Suprapubic skin (tissue), 4 donors: Measurements from ENCODE around the gene ZNF624. TPM values are rescaled to one million over a fixed set of nuclear protein-coding genes. Genes with fewer than 3 reads are reported as not detected.

Experiments
- DNase-seq, 2 donors: peaks; one replicate each; pipeline ENCODE4 v3.0.0-alpha.2; 2019; ENCODE audit warnings: low spot score in 2 of 2
- H3K27ac ChIP-seq: fragments of 200-600 bp; sonication (generic); one replicate; pipeline ENCODE4 v1.5.1; 2019
- H3K27me3 ChIP-seq: fragments of 200-600 bp; sonication (generic); one replicate; pipeline ENCODE4 v1.5.1; 2019
- H3K36me3 ChIP-seq: fragments of 200-600 bp; sonication (generic); one replicate; pipeline ENCODE4 v1.5.1; 2019
- H3K4me1 ChIP-seq: fragments of 200-600 bp; sonication (generic); one replicate; pipeline ENCODE4 v1.5.1; 2019
- H3K4me3 ChIP-seq: fragments of 200-600 bp; sonication (generic); one replicate; pipeline ENCODE4 v1.5.1; 2019; ENCODE audit warnings: mild to moderate bottlenecking
- H3K9me3 ChIP-seq: fragments of 200-600 bp; sonication (generic); one replicate; pipeline ENCODE4 v1.5.1; 2019
- EP300 ChIP-seq: sonication (generic); formaldehyde crosslinking; IDR thresholded peaks from one replicate; pipeline ENCODE4 v1.6.1; 2017; ENCODE audit warnings: antibody characterized with exemption
- POLR2A ChIP-seq, 2 donors: fragments of 450-650 bp; IDR thresholded peaks; one replicate each; pipeline ENCODE4 v1.6.1; 2017; ENCODE audit warnings: antibody characterized with exemption in 2 of 2, mild to moderate bottlenecking in 2 of 2, moderate library complexity in 2 of 2
- POLR2AphosphoS5 ChIP-seq, 3 donors: sonication (generic); formaldehyde crosslinking; IDR thresholded peaks; one replicate each; pipeline ENCODE4 v1.6.1; 2017; ENCODE audit warnings: antibody characterized with exemption in 3 of 3
- WGBS: methylation state at CpG from one replicate; pipeline ENCODE4 v1.1.5; 2018; 5-methylcytosine and 5-hydroxymethylcytosine counted together
- total RNA-seq, 4 donors: library from RNA; depleted of rRNA; stranded (reverse); fragments of >200 nt; gene quantifications; one replicate each; pipeline ENCODE4 v1.1.0, GENCODE V29; 2016
- TF ChIP-seq, protein P1 (sequence below), 2 donors: fragments of 200-600 bp in 1 of 2; fragments of 450-650 bp in 1 of 2; sonication (generic) in 1 of 2; IDR thresholded peaks; one replicate each; pipeline ENCODE4 v1.5.1; 2016 to 2019; ENCODE audit warnings: antibody characterized with exemption in 2 of 2, mild to moderate bottlenecking in 1 of 2, moderate library complexity in 1 of 2

ZNF624 gene
- total RNA-seq, 4 donors from 2014 or later, result 2.7 to 5.8 (median 3.3) TPM

DNA sequence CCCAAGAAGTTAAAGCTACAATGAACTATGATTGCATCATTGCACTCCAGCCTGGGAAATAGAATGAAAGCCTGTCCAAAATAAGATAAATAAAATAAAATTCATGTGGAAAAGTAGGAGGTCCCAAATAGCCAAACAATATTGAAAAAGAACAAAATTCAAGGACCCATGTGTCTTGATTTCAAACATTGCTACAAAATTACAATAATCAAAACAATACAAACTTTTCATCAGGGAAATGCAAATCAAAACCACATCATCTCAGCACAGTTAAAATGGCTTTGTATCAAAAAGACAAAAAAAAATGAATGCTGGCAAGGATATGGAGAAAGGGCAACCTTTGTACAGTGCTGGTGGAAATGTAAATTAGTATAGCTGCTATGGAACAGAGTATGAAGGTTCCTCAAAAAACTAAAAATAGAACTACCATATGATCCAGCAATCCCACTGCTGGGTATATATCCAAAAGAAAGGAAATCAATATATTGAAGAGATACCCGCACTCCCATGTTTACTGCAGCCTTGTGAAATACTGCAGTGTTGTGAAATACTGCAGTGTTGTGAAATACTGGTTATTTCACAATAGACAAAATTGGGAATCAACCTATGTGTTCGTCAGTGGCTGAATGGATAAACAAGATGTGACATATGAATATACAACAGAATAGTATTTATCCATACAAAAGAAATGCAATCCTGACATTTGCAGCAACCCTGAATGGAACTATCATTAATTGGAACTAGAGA is 60.1 kb downstream of the ZNF624 start:
- no peak for DNase-seq
- TF ChIP-seq POLR2AphosphoS5 (IDR thresholded peaks at IDR 0.05) (peak; percentile 26 to 95 (median 83)), EP300 (no peak), POLR2A (IDR thresholded peaks at IDR 0.05) (no peak)
- TF ChIP-seq, protein P1, sequence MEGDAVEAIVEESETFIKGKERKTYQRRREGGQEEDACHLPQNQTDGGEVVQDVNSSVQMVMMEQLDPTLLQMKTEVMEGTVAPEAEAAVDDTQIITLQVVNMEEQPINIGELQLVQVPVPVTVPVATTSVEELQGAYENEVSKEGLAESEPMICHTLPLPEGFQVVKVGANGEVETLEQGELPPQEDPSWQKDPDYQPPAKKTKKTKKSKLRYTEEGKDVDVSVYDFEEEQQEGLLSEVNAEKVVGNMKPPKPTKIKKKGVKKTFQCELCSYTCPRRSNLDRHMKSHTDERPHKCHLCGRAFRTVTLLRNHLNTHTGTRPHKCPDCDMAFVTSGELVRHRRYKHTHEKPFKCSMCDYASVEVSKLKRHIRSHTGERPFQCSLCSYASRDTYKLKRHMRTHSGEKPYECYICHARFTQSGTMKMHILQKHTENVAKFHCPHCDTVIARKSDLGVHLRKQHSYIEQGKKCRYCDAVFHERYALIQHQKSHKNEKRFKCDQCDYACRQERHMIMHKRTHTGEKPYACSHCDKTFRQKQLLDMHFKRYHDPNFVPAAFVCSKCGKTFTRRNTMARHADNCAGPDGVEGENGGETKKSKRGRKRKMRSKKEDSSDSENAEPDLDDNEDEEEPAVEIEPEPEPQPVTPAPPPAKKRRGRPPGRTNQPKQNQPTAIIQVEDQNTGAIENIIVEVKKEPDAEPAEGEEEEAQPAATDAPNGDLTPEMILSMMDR (IDR thresholded peaks at IDR 0.05), result no peak
- H3K4me1 ChIP-seq, result peaks cover 14% of the 10 kb centered on the region
- no peaks in the 10 kb centered on the region for H3K36me3 ChIP-seq
- WGBS, result 22% methylated on average over 2 of the region's 2 CpGs
- no peaks in the 10 kb centered on the region for H3K27me3 ChIP-seq
- peak overlapping the region; percentile 4 for H3K27ac ChIP-seq
- H3K9me3 ChIP-seq, result no peaks in the 10 kb centered on the region
- H3K4me3 ChIP-seq, result no peak overlapping the region

DNA sequence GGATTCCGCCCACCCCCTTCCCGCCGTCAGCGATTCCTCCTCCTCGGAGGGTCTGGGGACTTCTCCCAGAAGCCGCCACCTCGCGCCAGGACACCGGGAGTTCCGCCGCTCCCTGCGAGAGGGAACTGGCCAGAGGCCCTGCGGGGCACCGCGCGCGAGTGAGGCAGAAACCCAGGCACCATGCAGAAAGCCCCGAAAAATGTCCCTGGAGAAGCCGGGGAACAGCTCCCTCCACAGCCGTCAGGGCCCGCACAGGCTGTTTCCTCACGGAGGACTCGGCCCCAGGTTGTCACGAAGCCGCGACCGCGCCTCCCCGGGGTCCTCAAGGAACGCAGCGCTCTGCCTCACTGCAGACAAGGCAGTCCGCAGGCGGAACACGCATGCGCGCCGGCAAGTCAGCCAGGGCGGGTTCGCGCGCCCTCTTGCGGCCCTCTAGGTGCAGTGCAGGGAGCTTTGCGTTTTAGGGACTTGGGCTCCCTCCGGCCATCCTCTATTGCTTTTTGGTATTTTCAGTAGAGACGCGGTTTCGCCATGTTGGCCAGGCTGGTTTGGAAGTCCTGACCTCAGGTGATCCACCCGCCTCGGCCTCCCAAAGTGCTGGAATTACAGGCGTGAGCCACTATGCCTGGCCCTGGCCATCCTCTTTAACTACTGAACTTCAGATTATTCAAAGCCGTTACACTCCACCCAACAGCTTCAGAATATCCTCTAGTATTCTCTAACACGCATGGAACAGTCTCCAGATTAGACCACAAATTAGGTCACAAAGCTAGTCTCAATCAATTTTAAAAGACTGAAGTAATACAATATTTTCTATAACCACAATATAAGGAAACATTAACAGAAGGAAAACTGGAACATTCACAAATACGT is 64.3 kb downstream of the ZNF624 start:
- 5% methylated on average over 39 of the region's 53 CpGs for WGBS
- peak overlapping the region; percentile 70 for H3K27ac ChIP-seq

DNA sequence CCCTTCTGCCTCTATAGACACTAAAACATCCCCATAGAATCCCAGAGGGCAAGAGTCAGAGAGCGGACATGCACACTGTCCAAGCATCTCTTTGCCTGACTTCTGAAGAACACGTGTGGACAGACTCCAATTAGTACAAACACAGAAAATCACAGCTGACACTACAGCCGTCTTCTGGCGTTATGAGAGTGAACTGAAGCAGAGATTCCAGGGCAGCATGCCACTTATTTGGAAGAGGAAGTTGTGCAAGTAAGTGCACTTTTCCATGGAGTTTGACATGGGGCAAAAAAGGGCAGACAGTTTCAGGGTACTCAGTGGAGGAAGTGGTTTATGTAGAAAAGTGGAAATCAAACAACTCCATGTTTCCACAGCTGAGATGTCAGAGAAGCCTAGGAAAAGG is 67.9 kb downstream of the ZNF624 start:
- Histone ChIP-seq H3K4me3 (no peak overlapping the region), H3K9me3 (no peaks in the 10 kb centered on the region), H3K27ac (no peak overlapping the region), H3K27me3 (no peaks in the 10 kb centered on the region), H3K36me3 (no peaks in the 10 kb centered on the region), H3K4me1 (peaks cover 28% of the 10 kb centered on the region)
- 43% methylated on average over 4 of the region's 4 CpGs for WGBS
- no peak for DNase-seq
- no peak for TF ChIP-seq POLR2A (IDR thresholded peaks at IDR 0.05)
- TF ChIP-seq, protein P1 (IDR thresholded peaks at IDR 0.05), result no peak
- no peak for TF ChIP-seq EP300
- TF ChIP-seq POLR2AphosphoS5 (IDR thresholded peaks at IDR 0.05), result no peak

More for the DNA sequence above, 64.3 kb downstream of the ZNF624 start:
- peaks cover 26% of the 10 kb centered on the region for H3K4me1 ChIP-seq
- H3K4me3 ChIP-seq, result peak overlapping the region; percentile 75
- peak; percentile 91 to 94 for DNase-seq
- TF ChIP-seq EP300, result no peak
- TF ChIP-seq POLR2A (IDR thresholded peaks at IDR 0.05), result no peak
- TF ChIP-seq, protein P1 (IDR thresholded peaks at IDR 0.05), result peak; percentile 92 to 100
- no peak for TF ChIP-seq POLR2AphosphoS5 (IDR thresholded peaks at IDR 0.05)
- no peaks in the 10 kb centered on the region for H3K27me3 ChIP-seq
- H3K9me3 ChIP-seq, result no peaks in the 10 kb centered on the region
- no peaks in the 10 kb centered on the region for H3K36me3 ChIP-seq

DNA sequence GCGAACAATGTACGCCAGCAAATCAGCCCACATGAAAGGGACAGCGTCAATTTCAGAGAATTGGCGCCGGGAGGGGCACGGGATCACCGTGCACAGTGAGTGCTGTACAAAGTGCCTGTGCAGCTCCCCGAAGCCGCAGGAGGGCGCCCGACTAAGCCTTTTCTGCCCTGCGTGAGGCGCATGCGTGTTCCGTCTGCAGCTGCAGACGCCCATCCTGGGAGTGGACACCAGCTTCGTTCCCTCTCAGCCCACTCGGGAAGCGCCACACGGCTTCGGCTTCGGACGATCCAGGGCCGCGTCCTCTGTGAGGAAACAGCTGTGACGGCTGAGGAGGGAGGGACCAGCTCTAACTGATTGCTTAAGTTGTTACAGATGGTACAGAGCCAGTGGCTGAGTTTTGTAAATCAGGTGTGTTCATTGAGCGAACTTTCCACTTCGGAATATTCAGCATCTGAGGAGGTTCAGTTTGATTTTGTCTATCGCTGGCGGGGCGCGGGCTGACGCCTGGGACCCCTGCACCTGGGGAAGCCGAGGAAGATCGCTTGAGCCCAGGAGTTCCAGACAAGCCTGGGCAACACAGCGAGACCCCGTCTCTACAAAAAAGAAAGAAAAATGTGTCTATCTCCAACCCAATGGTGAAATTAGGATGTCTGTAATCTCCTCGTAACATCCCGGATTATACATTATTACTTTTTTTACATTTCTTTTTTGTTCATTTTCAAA is 69.2 kb downstream of the ZNF624 start:
- Histone ChIP-seq H3K4me3 (peak overlapping the region; percentile 45), H3K27ac (no peak overlapping the region)
- peak; percentile 96 for DNase-seq

More for the DNA sequence above, 69.2 kb downstream of the ZNF624 start:
- Histone ChIP-seq H3K4me1 (peaks cover 25% of the 10 kb centered on the region), H3K27me3 (no peaks in the 10 kb centered on the region), H3K36me3 (no peaks in the 10 kb centered on the region), H3K9me3 (no peaks in the 10 kb centered on the region)
- 10% methylated on average over 33 of the region's 39 CpGs for WGBS
- peak in 1 of 3 donors; percentile 28 for TF ChIP-seq POLR2AphosphoS5 (IDR thresholded peaks at IDR 0.05)
- TF ChIP-seq EP300, result no peak
- TF ChIP-seq, protein P1 (IDR thresholded peaks at IDR 0.05), result peak; percentile 73 to 95
